Epithelial cell of proximal tubule (primary cell): Measurements from ENCODE around the gene PRKD3. TPM values are rescaled to one million over a fixed set of nuclear protein-coding genes. Genes with fewer than 3 reads are reported as not detected.

ENCODE experiments used
- DNase-seq: peaks from one replicate; pipeline ENCODE4 v3.0.0-alpha.2; 2011; ENCODE audit warnings: low read depth
- H3K4me3 ChIP-seq: 2 replicates; pipeline ENCODE4 v1.5.1; 2011; ENCODE audit warnings: low read depth, mild to moderate bottlenecking, low read length
- total RNA-seq: library from RNA; depleted of rRNA; stranded (reverse); fragments of >200 nt; gene quantifications from 2 replicates; pipeline ENCODE4 v1.2.3, GENCODE V29; 2015
- TF ChIP-seq, protein P1 (sequence below): conservative IDR thresholded peaks from 2 replicates; pipeline ENCODE4 v1.5.1; 2012; ENCODE audit warnings: low read depth, mild to moderate bottlenecking, low read length

PRKD3 gene
- total RNA-seq, 1 donor from 2014 or later = 31.8 TPM

GRCh38 chr2:37364351-37364750 is 39.7 kb upstream of the PRKD3 start:
- TF ChIP-seq, protein P1, sequence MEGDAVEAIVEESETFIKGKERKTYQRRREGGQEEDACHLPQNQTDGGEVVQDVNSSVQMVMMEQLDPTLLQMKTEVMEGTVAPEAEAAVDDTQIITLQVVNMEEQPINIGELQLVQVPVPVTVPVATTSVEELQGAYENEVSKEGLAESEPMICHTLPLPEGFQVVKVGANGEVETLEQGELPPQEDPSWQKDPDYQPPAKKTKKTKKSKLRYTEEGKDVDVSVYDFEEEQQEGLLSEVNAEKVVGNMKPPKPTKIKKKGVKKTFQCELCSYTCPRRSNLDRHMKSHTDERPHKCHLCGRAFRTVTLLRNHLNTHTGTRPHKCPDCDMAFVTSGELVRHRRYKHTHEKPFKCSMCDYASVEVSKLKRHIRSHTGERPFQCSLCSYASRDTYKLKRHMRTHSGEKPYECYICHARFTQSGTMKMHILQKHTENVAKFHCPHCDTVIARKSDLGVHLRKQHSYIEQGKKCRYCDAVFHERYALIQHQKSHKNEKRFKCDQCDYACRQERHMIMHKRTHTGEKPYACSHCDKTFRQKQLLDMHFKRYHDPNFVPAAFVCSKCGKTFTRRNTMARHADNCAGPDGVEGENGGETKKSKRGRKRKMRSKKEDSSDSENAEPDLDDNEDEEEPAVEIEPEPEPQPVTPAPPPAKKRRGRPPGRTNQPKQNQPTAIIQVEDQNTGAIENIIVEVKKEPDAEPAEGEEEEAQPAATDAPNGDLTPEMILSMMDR = no peak
- DNase-seq = no peak

DNA sequence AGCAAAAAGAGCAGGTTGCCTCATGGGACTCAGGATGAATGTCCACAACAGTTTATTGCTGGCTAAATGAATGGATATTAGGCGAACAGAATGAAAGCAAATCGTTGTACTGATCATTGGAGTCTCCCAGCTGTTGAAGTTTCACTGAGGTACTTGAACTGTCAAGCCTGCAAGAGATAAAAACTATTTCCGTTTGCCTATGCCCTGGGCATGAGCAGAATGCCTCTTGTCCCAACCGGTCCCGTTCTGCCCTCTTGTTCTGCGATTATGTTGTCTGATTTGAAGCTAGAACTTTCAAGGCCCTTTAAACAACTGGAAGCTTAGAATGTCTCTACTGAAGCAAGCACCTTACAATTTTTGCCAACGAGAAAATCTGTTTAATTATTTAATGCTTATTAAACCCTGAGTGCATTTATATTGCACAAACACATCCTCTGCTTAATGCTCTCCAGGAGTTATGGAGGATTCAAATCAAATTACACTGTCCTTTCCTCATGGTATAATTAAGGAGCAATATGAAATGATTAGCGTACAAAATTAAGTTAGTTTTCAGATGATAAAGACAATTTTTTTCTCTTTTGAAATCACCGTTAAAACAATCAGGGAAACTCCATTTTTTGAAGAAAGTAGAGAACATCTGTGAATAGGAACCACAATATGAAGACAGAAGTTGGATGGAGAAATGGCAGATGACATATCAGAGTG is 37.5 kb upstream of the PRKD3 start:
- H3K4me3 ChIP-seq = no peak overlapping the region
- TF ChIP-seq, protein P1 = no peak
- DNase-seq = no peak

More at GRCh38 chr2:37364351-37364750, 39.7 kb upstream of the PRKD3 start:
- H3K4me3 ChIP-seq = no peak overlapping the region

- TF ChIP-seq, protein P1 = no peak
Measured at GRCh38 chr2:37361216-37361815, 36.7 kb upstream of the PRKD3 start.

GRCh38 chr2:37358466-37358865 is 33.8 kb upstream of the PRKD3 start:
- no peak for DNase-seq
- no peak overlapping the region for H3K4me3 ChIP-seq
- TF ChIP-seq, protein P1 = no peak

More at GRCh38 chr2:37361216-37361815, 36.7 kb upstream of the PRKD3 start:
- DNase-seq = no peak
- no peak overlapping the region for H3K4me3 ChIP-seq

GRCh38 chr2:37357530-37357929 is 32.9 kb upstream of the PRKD3 start:
- H3K4me3 ChIP-seq = no peak overlapping the region
- DNase-seq = no peak
- TF ChIP-seq, protein P1 = no peak

GRCh38 chr2:37357069-37357468 is 32.4 kb upstream of the PRKD3 start:
- no peak overlapping the region for H3K4me3 ChIP-seq
- TF ChIP-seq, protein P1 = no peak
- DNase-seq = no peak

DNA sequence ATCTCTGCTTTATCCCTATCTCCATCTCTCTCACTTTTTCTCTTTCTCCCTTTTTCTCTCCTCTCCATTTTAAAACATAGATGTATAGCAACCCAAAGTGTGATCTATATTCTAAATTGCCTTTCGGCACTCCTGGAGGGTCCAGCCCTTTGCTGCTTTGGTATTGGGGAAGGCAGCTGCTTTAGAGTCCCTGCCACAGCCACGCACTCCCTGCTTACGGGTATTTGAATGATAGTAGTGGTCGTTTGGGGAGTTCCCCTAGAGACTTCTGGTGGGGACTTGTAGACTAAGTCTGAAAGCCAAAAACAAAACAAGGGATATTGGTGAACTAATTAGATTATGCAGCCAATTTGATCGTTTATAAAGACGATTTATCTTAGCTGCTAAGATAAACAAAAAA is 31.7 kb upstream of the PRKD3 start:
- TF ChIP-seq, protein P1 = no peak
- H3K4me3 ChIP-seq = no peak overlapping the region
- no peak for DNase-seq
